Embryonic facial prominence (tissue), 1 donor: ENCODE data around the gene CDK5RAP2.

Experiments used
- DNase-seq: peaks from one replicate; pipeline ENCODE4 v3.0.0-alpha.2; 2016; ENCODE audit errors: extremely low spot score

Gene CDK5RAP2

GRCh38 chr9:120438111-120438510 lies 141.9 kb downstream of the CDK5RAP2 start:
- DNase-seq, result no peak

DNA sequence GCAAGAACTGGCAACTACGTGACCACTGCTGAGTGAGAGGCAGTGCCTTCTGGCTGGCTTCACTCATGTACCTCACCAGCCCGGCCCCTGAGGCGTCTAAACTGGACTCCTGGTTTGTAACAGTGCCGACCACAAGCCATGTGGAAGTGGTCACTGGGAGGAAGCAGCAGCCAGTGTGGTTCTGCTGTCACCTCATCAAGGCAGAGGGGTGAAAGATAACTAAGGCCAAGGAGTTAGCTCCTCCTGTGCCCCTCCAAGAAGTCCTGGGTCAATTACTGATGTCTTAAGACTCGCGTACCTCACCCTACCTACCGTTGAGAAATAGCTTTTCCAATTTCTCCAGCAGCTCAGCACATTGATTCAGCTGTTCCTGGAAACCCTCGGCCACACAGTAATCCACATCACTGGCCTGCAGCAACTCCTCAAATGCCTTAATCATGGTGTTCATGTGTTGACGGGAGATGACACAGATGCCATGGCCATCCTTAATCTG lies 142.9 kb downstream of the CDK5RAP2 start:
- DNase-seq, result no peak

DNA sequence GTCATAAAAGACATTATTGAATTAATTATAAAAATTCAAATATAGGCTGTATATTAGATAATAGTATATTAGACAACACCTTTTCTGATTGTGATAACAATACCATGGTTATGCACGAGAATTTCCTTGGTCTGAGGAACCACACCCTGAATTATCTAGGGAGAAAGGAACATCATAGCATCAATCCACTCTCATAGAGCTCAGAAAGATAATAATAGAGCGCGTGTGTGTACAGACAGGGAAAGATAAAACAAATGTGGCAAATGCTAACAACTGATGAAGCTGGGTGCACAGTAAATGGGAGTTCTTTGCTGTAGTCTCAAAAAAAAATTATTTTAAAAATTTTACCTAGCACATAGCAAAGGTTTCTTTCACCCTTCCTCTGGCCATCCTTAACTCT lies 143.5 kb downstream of the CDK5RAP2 start:
- DNase-seq, result no peak

GRCh38 chr9:120435091-120435490 lies 144.9 kb downstream of the CDK5RAP2 start:
- DNase-seq, result no peak

DNA sequence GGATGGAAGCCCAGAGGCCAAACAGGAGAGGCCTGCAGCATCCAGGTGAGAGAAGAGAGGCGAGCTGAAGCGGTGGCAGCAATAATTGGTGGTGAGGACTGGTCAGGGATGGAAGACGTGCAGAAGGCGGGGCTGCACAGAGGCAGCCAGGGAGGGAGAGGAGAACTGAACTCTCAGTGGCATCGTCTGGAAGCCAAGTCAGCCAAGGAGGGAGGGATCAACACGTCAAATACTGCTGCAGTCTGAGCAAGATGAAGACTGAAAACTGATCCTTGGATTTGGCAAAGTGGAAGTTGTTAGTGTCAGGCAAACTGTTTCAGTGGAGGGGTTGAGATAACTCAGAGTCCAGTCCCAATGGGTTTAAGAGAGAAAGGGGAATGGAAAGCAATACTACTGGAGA lies 145.4 kb downstream of the CDK5RAP2 start:
- DNase-seq, result no peak

- DNase-seq, result no peak
These were observed 146.3 kb downstream of the CDK5RAP2 start for GRCh38 chr9:120433701-120434100.

DNA sequence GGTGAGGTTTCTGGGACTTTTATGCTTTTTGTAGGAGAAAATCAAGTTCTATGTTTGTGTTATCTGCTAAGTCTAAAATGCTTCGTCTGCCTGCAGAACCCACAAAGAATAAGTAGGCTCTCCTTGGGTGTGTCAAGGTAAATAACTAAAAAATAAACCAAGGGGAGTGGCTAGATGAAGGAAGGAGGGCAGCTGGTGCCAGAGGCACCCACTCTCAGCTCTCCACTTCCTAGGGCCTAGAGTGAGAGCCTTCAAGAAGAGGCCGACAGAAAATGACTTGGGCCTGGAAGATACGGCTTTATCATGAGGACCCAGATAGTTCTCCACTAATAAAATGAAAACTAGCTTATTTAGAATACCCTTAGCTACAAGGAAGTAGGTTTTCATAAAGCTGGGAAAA lies 147.4 kb downstream of the CDK5RAP2 start:
- DNase-seq, result no peak

GRCh38 chr9:120431268-120431667 lies 148.7 kb downstream of the CDK5RAP2 start:
- no peak for DNase-seq

- DNase-seq, result no peak
These were observed 155.7 kb downstream of the CDK5RAP2 start for GRCh38 chr9:120424248-120424647.

DNA sequence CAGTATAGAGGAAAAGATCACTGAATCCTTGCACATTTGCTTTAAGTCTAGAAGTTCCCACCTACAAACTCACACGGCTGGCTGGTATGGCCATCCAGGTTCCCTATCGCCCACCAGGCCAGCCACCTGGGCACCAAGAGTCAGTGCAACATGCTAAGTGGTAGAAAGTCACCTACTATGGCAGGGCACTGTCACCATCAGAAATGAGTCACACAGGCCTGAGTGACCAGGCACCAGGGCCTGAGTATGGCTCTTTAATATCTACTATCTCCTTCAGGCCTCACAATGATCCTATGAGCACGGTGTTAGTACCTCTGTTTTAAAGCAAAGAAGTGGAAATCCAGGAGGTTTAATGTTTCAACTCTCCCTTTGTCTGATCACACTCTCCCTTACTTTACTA lies 156.2 kb downstream of the CDK5RAP2 start:
- no peak for DNase-seq

DNA sequence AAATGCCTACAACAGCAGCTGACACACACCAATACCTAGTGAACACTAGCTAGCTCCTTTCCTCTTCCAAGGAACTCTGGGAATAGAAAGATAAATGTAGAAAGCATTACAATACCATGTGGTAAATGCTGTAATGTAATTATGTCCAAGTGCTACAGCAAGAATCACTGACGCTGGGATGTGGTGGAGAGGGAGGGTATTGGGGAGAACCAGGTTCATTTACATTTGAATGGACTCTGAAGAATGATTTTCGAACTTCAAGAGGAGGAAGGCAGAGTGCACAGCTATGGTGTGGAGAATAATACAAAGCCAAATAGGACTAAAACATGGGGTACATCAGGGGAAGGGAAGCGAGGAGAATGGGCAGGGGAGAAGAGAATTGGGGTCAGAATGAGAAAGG lies 158.0 kb downstream of the CDK5RAP2 start:
- DNase-seq, result no peak

DNA sequence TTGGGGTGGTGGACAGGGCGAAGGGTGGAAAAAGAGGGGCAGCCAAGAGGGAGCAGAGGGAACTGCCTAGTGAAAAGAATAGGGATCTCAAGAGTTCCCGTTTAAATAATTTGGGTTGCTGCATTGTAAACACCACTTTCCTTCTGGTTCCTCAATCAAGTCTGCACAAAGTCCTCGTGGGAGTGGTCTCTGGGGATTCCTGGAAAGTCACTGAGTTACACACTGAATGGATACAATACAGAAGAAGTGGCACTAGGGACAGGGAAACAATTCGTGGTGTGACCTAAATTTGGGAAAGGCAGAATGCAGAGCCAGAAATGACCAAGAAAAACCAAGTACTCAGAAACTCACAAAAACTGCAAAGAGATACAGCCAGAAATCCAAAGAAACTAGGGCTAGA lies 161.7 kb downstream of the CDK5RAP2 start:
- DNase-seq, result no peak

DNA sequence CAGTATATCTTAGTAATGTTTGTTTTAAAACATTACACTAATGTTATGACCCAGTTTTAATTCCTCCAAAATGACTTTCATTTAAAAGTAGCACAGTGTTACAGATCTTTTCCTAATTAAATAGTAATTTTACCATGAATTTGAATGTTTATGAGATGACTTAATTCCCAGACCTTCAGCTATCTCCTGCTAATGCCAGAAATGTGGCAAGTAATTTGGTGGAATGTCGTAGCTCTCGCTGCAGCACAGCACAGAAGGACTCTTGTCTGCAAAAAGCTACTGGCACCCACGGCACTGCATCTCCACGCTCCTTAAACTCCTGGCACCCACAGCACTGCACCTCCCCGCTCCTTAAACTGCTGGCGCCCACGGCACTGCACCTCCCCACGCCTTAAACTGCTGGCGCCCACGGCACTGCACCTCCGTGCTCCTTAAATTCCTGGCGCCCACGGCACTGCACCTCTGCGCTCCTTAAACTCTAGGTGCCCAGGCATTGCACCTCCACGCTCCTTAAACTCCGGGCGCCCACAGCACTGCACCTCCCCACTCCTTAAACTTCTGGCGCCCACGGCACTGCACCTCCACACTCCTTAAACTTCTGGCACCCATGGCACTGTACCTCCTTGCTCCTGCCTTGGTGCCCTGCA lies 163.1 kb downstream of the CDK5RAP2 start:
- DNase-seq, result no peak

GRCh38 chr9:120413121-120414048 lies 166.6 kb downstream of the CDK5RAP2 start:
- no peak for DNase-seq

- DNase-seq, result peak; percentile 25
These were observed 167.5 kb downstream of the CDK5RAP2 start for GRCh38 chr9:120412425-120412951.

DNA sequence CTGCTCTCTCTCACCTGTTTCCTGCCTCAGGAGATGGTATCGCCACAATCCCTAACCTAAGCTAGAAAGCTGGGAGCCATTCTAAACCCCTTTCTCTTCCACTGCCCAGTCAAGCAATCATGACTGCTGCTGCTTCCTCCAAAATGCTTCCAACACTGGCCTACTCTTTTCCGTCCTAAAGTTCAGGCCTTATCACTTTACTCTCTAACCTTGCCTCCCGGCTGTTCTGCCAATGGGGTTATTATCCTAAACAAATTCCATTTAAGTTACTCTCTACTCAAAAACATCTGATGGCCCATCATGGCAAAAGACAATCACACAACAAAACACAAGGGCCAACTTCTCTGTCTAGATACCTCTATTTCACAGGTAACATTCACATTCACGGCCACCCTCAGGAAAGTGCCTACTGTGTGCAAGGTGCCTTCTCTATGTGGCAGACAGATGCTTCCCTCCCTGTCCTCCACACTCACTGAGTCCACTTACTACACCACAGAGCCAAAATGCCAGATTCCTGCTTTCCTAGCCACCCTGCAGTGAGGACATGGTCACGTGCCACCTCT lies 168.0 kb downstream of the CDK5RAP2 start:
- DNase-seq, result no peak

DNA sequence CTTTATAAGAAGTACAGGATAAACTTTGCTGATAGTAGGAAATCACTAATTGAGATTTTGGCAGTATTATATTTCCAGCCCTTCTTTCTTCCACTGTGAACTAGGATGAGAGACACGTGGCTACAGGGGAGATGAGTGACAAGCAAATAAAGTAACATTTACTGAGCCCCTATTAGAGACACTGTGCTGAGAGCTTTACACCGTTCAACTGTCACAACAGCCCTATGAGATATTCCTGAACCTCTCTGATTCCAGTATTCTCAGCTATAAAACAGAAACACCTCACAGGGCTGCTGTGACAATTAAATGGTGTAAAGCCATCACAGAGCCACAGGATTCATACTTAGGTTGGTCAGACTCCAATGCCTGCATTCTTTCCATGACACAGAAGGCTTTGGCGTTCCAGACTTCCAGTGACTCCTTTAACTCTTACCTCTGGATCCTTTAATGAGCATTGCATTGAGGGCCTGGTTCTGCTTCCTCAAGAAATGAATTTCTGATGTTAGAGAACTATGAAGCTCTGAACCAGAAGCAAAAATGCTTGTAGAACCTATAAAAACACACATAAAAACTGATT lies 169.0 kb downstream of the CDK5RAP2 start:
- no peak for DNase-seq

DNA sequence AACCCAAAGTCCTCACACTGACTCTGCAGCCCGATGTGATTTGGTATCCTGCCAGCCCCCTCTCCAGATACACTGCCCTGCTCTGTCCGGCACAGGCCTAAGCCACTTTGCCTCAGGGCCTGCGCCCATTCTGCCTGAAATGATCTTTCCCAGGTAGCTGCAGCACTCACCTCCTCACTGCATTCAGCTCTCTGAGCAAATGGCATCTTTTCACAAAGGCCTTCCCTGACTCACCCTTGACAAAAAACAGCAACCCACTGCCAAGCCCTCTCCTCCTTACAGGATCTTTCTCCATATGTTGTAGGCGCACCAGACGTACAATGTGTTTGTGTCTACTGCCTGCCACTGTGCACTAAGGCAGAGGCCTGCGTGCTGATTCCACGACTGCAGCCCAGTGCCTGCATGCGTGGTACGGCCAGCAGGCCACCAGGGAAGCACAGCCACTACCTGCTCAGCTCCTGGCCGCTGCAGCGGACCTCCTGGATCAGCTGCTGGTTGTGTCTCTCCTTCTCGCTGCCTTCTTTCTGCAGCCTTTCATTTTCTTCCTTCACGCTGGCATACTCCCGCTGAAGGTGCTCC lies 171.2 kb downstream of the CDK5RAP2 start:
- DNase-seq, result no peak

DNA sequence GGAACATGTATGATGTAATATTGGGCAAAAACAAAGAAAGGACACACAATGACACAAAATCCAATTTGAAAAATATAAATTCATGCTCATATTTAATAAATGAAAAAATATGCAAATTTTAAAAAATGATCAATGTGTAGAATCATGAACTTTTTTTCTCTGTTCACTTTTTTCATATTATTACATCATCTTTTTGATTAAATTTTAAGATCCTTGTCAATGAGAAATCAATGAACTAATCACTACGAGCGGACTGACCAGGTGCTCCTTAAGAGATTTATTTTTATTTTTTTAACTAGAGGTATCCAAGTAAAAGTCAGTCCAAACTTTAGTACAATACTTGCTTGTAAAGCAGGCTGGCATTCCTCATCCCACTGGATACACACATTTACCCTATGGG lies 174.1 kb downstream of the CDK5RAP2 start:
- no peak for DNase-seq

DNA sequence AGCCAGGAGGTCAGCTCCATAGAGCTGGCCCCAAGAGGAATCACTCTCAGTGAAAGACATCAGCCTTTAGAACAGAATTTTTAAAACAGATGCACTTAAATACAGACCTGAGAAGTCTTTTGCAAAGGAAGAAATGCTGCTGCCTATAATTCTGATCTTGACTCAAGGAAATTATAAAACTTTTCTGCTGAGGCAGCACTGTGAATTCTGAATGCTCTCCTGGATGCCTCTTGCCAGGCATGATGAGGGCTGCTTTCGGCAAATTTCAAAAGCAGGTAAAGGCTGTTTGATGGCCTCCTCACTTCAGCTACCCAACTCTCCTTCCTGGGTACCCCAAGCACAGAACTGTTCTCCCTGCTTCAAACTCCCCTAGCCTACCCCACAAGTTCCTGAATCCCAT lies 174.8 kb downstream of the CDK5RAP2 start:
- no peak for DNase-seq

DNA sequence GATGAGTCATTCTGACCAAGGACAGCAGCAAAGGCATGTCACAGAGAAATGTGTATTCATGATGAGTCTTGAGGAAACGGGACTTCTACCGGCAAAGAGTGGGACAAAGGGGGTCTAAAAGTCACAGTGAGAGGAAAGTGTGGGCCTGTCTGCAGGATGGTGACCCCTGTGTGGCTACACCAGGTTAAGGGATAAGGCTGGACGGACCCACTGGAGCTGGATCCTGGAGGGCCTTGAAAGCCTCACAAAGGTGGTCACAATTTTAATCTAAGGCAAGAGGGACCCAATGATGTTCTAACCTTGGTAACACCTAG lies 176.5 kb downstream of the CDK5RAP2 start:
- no peak for DNase-seq
